GM12865 (cell line): Measurements from ENCODE around the gene HMGCLL1.

Experiments used
- DNase-seq: peaks from one replicate; pipeline ENCODE4 v3.0.0; 2010; ENCODE audit warnings: low read depth
- H3K4me3 ChIP-seq: 2 replicates; pipeline ENCODE4 v1.5.1; 2011; ENCODE audit warnings: mild to moderate bottlenecking, low read depth, low read length, control low read depth
- TF ChIP-seq, protein P1 (sequence below): IDR thresholded peaks from 2 replicates; pipeline ENCODE4 v1.5.1; 2011; ENCODE audit warnings: low read length, control low read depth, low read depth, inconsistent platforms; ENCODE audit not compliant: insufficient read depth; ENCODE audit errors: missing control alignments

The HMGCLL1 gene

DNA sequence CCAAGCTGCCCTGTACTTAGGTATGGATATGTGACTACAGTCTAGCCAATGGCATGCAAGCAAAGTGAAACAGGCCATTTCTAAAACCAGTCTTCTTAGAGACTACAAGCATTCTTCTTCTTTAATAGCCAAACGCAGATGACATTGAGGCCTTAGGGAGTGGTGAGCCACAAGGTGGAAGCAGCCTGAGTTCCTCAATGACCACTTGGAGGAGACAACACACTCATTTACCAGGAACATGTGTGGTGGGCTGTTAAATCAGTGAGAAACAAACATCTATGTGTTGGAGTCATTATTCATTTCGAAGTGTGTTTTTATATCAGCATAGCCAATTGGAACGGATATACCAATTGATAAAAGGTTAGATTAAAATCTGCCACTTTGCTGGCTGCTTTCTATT is 129.8 kb downstream of the HMGCLL1 start:
- H3K4me3 ChIP-seq = no peak overlapping the region
- TF ChIP-seq, protein P1, sequence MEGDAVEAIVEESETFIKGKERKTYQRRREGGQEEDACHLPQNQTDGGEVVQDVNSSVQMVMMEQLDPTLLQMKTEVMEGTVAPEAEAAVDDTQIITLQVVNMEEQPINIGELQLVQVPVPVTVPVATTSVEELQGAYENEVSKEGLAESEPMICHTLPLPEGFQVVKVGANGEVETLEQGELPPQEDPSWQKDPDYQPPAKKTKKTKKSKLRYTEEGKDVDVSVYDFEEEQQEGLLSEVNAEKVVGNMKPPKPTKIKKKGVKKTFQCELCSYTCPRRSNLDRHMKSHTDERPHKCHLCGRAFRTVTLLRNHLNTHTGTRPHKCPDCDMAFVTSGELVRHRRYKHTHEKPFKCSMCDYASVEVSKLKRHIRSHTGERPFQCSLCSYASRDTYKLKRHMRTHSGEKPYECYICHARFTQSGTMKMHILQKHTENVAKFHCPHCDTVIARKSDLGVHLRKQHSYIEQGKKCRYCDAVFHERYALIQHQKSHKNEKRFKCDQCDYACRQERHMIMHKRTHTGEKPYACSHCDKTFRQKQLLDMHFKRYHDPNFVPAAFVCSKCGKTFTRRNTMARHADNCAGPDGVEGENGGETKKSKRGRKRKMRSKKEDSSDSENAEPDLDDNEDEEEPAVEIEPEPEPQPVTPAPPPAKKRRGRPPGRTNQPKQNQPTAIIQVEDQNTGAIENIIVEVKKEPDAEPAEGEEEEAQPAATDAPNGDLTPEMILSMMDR = no peak
- peak; percentile 4 for DNase-seq

DNA sequence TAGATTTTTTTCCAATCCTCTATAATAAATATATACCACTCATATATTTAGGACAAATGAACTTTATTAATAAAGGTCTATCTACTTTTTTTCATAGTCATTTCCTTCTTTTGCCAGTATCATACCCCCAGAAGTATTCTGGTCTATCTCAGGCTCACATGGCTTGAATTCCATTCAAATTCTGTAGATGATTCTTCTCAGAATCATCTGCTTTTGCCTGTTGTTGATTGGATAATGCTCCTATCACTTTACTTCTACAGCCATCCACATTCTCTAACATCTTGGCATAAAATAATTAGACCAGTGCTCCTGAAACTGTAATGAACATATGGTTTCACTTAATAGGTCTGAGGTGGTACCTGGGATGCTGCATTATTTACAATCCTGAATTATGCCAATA is 130.5 kb downstream of the HMGCLL1 start:
- no peak overlapping the region for H3K4me3 ChIP-seq
- DNase-seq = no peak
- TF ChIP-seq, protein P1 = no peak

DNA sequence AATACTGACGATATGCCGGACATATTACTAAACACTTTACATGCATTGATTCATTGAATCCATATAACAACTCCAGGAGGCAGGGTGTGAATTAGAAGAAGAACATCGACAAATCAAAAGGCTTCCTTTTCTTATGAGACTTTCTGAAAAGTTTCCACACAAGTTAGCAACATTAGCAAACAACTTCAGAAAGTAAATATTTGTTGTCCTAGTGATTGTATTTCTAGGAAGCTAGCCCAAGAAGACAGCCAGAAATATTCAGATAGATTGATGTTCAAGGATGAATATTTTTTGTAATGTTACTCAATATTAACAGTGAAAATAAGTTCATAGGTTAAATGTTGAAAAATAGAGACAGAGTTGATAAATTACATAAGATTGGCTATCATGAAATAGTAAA is 131.1 kb downstream of the HMGCLL1 start:
- H3K4me3 ChIP-seq = no peak overlapping the region

DNA sequence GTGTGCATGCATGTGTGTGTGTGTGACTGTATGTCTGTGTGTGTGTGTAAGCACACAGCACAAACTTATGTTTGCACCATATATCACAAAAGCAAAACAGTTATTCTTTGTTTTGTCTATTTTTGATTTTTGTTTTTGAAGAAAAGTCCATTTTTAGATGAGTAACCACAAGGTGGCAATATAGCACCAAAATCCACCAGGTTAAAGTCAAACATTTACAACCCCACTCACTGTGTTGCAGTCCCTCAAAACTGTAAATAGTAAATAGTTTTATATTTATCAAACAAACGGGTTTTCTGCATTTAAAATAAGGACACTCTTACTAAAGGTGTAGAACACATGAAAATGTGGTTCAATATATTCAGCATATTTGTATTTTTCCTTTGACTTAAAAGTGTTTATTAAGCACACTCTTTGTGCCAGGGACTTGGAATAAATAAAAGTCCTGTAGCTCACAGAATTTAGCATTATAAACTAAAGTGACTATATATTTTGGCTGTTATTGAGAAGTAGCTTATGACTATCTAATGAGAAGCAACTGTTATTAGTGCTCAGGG is 133.3 kb downstream of the HMGCLL1 start:
- no peak overlapping the region for H3K4me3 ChIP-seq
- DNase-seq = peak; percentile 41
- TF ChIP-seq, protein P1 = peak; percentile 42

More for the DNA sequence above, 131.1 kb downstream of the HMGCLL1 start:
- DNase-seq = no peak
- TF ChIP-seq, protein P1 = no peak

DNA sequence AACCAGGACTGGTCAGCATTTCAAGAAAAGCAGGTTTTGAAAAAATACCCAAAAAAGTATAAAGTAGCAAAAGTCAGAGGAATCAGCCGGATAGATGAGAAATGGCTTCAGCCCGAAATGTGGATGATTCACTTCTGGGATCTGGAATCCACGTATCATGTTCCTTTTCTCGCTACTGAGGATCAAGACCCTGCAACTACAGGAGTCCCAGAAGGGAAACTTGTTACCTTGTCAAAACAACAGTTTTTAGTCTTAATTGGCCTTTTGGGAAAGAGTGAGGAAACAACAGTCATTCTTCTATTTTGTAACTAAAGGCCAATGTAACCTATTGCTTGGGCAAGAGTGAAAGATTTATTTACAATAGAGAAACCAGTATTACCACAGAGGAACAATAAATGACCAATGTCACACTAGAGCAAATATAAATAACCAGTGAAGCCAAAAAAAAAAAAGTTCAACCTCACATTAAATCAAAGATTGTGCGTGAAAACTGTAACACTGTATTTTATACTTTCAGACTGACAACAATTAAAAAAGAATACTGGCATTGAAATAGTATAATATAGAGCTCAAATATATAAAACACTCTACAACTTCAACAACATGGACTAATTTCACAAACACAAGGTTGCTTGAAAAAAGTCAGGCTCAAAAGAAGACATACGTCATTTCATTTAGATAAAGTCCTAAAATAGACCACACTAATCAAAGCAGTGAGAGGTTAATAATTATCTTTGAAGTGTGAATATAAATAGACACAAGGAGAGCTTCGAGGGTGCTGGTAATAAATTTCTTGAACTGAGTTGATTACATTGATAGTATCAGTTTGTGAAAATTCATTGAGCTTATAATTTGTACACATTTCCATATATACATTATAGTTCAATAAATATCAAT is 135.5 kb downstream of the HMGCLL1 start:
- TF ChIP-seq, protein P1 = no peak
- H3K4me3 ChIP-seq = no peak overlapping the region
- DNase-seq = no peak

DNA sequence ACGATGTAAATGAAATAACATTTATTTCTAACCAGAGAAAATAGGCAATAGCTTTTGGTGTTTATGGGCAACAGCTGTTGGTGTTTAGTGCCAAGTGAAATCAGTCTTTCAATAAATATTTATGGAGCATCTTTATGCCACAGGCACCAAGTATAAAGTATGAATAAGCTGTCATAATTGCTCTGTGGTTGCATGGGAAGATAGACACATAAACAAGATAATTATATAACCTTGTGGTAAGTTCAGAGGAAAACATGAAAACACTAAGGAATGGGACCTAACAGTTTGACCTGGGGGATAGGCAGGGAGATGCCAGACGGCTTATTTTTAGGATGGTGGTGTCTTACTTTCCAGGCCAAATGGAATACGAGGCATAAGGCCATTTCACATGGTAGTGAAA is 140.8 kb downstream of the HMGCLL1 start:
- no peak overlapping the region for H3K4me3 ChIP-seq
- TF ChIP-seq, protein P1 = no peak
- no peak for DNase-seq

DNA sequence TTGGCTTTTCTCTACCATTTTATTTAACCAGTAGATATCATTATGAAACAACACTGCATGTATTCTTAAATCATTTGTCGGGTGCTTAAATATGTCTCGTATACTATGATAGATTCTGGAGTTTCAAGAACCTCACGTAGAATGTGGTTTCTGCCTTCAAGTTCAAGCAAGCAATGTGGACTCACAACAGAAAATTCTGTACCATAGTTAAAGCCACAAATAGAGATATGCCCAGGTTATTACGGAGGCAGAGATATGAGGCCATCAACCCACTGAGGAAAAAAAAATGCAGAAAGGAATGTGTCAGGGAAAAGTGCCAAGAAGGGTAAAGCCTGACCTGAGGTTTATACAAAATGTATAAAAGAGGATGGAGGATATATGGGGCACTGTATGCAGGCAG is 141.9 kb downstream of the HMGCLL1 start:
- H3K4me3 ChIP-seq = no peak overlapping the region
- TF ChIP-seq, protein P1 = no peak
- no peak for DNase-seq
